Measurements from ENCODE around the gene POLR3A.

POLR3A gene

GRCh38 chr10:78046711-78047269, 17.5 kb upstream of the POLR3A start:
- no peak for DNase-seq

DNA sequence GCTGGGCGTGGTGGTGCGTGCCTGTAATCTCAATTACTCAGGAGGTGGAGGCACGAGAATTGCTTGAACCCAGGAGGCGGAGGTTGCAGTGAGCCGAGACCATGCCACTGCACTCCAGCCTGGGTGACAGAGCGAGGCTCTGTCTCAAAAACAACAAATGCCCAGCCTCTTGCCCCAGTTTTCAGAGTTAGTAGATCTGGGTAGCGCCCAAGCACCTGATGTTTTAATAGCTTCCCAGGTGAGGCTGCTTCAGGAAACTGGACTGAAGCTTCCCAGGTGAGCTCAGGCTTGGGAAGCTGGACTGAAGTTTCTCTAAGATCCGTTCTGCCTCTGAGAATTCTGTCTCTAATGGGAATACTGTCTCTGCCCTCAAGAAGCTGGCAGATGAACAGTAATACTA, 16.5 kb upstream of the POLR3A start:
- DNase-seq, result no peak

DNA sequence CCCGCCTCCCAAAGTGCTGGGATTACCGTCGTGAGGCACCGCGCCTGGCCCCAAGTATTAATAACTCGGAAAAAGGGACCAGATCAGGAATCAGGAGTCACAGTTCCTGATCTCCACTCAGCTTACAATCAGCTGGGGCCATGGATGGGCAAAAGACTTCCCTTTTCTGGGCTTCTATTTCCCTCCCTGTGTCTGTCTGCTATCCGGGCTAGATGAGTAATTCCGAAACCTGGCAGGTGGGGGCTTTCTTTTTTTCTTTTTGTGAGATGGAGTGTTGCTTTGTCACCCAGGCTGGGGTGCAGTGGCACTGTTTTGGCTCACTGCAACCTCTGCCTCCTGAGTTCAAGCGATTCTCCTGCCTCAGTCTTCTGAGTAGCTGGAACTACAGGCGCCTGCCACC, 15.9 kb upstream of the POLR3A start:
- peak in 4 of 14 donors; percentile 12 to 32 (median 22) for DNase-seq

DNA sequence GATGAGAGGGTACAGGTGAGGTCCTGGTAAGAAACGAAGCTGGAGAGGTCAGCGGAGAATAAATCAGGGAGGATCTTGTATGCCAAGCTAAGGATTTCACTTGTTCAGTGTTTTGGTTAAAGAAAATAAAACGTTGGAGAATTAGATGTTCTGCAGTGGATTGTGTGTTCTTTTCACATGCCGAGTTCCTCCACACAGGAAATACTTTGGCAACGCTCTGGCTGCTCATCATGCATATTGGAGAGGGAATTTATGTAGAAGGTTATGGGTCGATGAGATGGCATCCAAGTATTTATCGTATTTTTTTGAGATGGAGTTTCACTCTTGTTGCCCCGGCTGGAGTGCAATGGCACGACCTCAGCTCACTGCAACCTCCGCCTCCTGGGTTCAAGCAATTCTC, 15.4 kb upstream of the POLR3A start:
- no peak for DNase-seq

GRCh38 chr10:78044179-78044578, 14.9 kb upstream of the POLR3A start:
- no peak for DNase-seq

DNA sequence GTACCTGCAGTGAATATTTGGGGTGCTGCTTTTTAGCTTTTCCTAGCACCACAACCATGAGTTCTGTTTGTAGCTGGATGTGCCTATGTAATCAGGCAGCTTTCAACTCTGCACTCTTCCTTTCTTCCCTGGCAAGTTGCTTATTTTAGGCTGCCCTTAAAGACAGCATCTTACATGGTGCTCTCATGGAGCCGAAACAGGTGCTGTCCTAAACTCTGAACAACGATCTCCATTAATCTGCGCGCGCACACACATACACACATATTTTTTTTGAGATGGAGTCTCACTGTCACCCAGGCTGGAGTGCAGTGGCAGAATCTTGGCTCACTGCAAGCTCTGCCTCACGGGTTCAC, 13.4 kb upstream of the POLR3A start:
- no peak for DNase-seq

DNA sequence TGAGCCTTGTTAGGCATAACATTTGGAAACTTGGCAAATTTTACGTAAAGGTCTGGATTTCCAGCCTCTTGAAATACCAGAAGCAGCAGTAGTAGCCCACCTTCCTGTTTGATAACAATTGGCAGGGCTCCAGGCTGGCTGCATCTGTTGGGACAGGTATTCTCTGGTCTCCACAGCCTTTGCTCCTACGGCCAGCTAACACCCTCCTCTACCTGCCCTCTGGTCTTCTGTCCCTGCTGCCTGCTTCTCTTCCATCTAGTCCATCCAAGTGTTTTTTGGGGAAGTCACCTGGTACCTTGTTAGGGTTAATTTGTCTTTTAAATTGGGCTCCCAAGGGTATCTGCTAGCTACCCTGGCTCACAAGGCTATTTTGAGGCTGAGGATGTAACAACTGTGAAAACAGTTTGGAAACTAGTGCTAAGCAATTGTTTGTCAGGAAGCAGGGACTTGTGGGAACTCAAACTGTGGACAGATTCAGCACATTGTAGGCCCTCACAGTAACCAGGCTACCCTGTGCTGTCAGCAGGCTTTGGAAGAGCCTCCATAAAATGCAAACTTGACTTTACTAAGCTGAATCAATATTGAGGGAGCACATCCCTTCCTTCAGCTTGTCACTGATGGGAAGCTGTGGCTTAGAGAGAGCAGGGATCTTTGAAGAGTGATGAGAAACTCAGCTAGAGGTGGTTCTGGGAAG, 12.9 kb upstream of the POLR3A start:
- DNase-seq, result no peak

DNA sequence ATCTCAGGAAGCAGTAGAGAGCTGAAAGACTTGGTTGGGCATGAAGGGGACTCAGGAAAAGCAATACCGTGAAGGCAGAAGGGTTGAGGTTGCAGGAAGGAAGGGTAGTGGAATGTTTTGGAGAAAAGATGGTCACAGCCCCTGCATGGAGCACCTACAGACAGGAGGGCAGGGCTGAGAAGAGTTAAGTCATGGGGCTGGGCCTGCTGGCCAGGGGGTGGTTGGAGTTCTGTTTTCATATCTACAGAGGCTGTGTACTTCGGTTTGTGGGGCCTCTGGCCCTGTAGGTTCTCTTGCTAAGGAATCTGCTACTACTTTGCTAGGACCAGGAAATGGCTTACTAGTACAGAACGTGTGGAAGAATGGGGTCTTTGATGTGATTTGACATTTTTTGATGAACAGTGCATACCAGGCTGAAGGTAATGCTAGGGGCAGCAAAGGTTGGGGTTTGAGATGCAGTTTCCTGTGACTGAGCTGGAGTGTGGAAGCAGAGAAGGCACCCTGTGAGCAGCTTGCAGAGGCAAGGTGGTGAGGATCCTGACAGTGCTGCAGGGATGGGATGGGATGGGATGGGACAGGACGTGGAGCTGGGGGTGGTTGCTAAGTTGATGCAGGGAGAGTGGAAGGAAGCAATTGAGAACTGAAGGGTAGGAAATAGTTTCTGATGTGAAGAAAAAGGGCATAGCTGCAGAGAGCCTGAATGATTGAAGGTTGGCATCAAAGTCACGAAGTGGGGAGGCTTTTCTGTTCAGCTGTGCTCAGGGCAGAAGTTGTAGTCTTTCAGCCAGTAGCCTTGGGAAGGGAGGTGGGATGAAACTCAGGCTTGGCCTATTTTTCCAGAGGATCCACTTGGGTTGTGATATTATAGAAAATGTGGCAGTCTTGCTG, 12.1 kb upstream of the POLR3A start:
- no peak for DNase-seq

DNA sequence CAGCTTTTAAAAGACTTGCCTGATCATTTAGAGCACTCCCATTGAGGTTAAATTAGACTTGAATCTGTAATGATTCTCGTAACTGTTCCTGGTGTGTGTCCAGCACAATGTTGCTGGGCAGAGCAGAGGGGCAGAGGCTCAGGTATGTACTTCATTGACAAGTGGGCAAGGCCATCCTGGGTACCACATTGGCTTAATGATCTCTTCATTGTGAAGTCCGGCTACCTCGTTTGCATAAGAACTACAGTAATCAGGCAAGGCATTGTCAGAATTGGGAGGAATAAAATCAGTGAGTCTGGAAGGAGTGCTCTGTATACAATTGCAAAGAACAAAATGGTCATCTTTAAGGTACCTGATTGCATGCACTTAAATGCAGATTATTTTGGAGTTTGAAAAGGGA, 10.4 kb upstream of the POLR3A start:
- DNase-seq, result no peak

- DNase-seq, result no peak
These were observed 9.7 kb upstream of the POLR3A start for GRCh38 chr10:78038791-78039547.

GRCh38 chr10:78038105-78038504, 8.8 kb upstream of the POLR3A start:
- DNase-seq, result no peak

GRCh38 chr10:78035933-78036583, 6.7 kb upstream of the POLR3A start:
- DNase-seq, result no peak

DNA sequence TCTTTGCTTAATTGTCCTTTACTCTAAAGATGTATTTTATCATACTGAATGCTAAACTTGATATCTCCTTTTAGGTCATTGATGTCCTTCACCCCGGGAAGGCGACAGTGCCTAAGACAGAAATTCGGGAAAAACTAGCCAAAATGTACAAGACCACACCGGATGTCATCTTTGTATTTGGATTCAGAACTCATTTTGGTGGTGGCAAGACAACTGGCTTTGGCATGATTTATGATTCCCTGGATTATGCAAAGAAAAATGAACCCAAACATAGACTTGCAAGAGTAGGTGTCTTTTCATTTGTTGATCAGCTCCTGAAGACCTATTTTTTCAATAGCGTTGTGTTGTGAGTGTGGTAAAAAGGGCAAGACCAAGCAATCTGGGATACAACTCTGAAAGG, 6.1 kb upstream of the POLR3A start:
- DNase-seq, result no peak

DNA sequence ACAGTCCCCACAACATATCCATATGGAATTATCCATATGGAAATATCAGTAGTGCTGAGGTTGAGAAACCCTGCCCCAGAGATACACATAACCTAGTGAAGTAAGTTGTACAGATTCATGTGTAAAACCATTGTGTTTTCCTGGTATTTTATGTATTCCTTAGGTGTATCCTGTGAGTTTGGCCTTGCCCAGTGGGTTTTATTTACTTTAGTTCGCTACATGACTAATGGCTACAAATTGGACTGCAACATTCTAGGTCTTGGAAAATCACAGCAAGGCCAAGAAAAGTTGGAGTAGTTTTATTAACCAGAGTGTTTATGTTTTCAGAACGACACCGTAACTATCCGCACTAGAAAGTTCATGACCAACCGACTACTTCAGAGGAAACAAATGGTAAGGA, 5.7 kb upstream of the POLR3A start:
- no peak for DNase-seq

DNA sequence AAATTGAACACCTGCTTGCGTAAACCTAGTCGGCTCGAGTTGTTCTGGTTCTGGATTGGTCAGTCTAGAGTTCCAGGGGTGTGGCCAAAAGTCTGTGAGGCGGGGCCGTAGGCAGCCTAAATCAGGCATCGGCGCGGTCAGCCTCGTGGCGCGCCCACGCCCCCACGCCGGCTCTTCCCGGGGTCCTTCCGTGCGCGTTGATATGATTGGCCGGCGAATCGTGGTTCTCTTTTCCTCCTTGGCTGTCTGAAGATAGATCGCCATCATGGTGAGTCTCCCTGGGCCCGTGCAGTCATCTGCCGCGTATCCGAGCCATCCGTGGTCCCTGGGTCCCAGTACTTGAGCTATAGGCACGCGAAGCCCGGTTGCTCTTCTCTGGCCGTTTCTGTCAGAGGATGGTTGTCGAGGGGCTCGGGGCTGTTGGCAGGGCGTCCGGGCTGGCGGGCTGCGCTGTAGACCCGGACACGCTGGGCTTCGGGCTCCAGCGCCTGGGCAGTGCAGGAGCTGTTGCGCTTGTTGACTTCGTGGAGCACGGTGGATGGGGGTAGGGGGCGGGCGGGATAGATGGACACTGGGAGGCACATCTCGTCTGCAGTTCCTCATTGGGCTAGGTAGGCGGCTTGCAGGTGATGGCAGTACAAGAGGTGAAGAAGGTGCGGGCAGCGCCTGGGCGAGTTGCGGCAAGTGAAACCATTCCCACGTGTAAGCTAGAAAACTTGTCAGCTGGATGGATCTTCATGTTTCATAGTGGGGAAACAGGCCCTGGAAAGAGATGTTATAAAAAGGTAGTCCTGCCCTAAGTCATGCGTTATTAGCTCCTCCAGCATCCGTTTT, 4.5 kb upstream of the POLR3A start, which contains the start of gene RPS24:
Gene RPS24 (plus strand): TSS at position 227 of the 834 bp plus-strand sequence. CDS start 39 bp downstream, at position 266.
- peak; percentile 49 to 96 (median 88) for DNase-seq

GRCh38 chr10:78033387-78033636, 4.0 kb upstream of the POLR3A start:
- DNase-seq, result no peak

- DNase-seq, result peak in 1 of 14 donors; percentile 40
These were observed 662 bp downstream of the POLR3A start for GRCh38 chr10:78028438-78029268.

DNA sequence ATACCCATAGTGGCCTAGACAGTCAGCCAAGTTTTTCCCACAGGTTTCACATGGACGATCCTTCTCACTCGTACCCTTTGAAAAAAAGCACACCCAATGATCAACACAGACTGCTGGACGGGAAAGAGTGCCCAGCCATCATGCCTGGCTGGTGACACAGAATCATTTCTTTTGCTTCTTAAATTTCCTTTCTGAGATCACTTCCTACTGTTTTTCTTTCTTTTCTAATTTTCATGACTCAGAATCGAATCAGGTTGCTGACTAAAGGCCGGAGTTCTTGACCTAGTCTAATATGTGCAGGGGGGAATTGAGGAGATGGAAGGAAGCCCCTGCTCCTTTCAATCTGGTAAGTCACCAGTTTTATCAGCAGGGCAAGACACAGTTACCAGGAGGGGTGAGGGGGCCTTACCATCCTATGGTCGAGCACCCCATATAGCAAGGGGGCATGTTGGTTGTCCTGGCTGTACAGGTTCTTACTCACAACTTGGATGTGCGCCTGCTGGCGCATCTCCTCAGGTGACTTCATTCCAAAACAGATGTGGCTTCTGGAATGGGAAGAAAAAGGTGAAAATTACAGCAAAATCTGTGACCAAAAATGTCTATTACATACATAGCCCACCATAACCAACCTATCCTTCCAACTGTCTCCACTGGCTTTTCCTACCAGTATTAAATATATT, 3.5 kb downstream of the POLR3A start:
- DNase-seq, result no peak

DNA sequence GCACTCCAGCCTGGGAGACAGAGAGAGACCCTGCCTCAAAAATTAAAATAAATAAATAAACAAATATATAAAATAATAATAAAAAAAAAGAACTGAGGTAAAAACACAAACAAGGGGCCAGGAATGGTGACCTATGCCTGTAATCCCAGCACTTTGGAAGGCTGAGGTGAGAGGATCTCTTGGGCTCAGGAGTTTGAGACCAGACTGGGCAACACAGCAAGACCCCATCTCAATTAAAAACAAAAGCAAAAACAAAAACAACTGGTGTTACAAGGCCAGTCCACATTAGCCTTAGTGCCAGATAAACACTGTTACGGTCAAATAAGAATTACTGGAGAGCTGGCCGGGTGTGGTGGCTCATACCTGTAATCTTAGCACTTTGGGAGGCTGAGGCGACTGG, 5.6 kb downstream of the POLR3A start:
- DNase-seq, result no peak

GRCh38 chr10:78021201-78021600, 8.1 kb downstream of the POLR3A start:
- no peak for DNase-seq
